ENCODE data around the gene CTAGE8.
"Not testable (repeated sequence)": the region's sequence is repeated elsewhere in the genome, so short reads cannot be mapped to it uniquely, and the experiment has no call there.

Gene CTAGE8, protein sequence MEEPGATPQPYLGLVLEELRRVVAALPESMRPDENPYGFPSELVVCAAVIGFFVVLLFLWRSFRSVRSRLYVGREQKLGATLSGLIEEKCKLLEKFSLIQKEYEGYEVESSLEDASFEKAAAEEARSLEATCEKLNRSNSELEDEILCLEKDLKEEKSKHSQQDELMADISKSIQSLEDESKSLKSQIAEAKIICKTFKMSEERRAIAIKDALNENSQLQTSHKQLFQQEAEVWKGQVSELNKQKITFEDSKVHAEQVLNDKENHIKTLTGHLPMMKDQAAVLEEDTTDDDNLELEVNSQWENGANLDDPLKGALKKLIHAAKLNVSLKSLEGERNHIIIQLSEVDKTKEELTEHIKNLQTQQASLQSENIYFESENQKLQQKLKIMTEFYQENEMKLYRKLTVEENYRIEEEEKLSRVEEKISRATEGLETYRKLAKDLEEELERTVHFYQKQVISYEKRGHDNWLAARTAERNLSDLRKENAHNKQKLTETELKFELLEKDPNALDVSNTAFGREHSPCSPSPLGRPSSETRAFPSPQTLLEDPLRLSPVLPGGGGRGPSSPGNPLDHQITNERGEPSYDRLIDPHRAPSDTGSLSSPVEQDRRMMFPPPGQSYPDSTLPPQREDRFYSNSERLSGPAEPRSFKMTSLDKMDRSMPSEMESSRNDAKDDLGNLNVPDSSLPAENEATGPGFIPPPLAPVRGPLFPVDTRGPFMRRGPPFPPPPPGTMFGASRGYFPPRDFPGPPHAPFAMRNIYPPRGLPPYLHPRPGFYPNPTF

DNA sequence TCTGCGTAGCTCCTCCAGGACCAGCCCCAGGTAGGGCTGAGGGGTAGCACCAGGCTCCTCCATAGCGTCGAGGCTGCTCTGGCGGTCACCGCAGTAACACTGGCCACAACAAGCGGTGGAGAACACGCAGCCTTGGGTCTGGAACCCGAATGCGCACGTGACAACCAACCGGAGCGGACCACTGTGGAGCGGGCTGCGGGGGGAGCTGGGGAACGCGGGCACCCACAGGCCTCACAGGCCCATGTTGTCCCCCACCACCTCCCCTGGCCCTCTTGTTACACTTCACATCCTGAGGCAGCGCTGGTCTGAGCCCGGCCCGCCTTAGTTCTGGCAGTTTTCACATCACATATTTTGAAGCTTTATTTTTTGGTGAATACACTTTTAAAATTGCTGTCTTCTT is at the start of gene CTAGE8:
CTAGE8 (minus strand) TSS at position 101 of the 400 bp plus-strand sequence; CDS start at position 63, 38 bp downstream.
- not testable (repeated sequence) for DNase-seq

DNA sequence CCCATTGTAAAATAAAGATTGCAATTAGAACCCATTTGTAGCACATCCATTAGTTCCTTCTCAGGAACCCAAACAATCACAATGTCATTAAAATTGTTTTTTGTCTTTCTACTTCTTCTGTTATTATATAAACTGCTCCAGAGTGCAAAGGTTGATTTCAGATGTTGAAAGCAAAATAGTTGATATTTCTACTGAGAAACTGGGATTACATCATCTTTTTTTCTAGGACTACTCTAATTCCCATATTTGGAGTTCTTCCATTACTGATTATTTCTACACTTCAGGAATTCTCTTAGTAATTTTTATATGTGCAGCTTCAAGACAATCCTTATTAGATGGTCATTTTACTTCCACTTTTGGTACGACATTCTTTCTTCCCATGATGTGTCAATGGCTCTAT is 48.4 kb upstream of the CTAGE8 start:
- DNase-seq = not testable (repeated sequence)

DNA sequence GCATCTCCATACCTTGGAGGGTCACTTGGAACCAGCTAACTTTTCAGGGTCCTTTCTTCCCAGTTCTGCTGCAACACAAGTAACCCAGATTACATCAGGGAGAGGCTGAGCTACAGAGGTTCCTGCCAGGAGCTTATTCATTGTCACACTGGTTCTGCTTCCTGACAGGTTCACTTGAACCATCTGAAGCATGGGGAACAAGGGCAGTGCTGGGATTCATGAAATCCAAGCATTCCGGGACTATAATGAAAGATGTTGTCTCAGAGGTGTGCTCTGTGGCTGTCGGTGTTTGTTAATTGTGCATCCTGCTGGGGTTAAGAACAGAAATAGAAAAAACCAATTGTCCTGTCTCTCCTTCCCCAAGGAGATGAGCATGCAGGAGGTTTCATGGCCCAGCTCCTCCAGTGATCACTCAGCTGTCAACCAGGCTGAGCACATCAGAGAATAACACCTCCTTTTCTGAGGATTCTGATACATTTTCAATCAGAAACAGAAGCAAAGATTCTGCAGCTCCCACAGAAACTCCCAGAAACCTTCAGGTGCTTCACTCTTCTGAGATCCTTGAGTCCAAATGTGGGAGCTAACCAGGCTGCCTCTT is 42.9 kb upstream of the CTAGE8 start, which contains the start of gene OR2A1:
OR2A1 (plus strand) TSS at position 548 of the 598 bp plus-strand sequence. CDS start 5,706 bp downstream, outside the sequence.
- DNase-seq = not testable (repeated sequence)

DNA sequence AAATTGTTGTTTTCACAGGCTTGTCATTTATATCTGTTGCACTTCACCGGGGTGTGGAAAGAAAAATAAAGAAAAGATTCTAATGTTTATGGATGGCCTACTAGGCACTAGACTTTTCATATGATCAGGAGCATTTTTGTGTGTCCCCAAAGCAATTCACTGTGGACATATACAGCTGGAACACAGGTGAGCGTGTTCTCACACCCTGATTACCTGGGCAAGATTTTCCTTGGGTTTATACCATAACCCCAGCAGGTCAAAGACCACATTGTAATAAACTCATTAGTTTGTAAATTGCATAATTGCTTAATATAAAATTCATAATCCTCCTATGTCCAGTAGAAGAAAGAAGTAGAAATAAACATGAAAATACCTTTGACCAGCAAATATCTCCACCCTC is 42.1 kb upstream of the CTAGE8 start:
- DNase-seq = not testable (repeated sequence)

DNA sequence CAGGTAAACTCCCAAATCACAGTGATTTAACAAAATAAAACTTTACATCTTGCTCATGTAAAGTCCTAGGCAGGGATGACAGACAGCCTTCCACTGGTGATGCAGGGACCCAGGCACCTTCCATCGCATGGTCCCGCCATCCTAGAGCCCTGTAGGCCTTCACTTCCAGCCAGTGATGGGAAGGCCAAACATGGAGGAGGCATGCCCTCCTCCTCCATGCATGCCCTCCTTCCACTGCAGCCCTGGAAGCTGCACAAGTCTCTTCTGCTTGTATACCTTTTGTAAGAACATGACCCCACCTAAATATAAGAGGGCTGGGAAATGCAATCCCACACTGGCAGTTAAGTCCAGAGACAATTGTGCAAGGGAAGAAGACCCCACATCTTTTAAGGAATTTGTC is 40.6 kb upstream of the CTAGE8 start:
- not testable (repeated sequence) for DNase-seq

DNA sequence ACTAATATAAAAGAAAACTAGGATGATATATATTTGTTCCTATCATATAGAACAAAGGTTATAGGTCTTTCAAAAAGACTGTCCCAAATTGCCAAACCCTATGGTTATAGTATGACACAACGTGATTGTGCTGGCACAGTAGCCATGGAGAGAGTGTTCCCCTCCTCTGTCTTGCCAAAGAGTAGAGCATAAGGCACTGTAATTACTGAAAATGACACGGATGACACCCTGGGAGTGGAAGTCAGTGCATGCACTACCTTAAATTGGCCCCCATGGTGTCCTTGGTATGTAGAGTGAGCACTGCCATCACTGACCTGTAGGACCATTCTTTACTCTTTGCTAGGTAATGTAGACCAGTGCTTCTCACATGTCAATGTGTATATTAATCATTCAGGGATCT is 36.1 kb upstream of the CTAGE8 start:
- not testable (repeated sequence) for DNase-seq

DNA sequence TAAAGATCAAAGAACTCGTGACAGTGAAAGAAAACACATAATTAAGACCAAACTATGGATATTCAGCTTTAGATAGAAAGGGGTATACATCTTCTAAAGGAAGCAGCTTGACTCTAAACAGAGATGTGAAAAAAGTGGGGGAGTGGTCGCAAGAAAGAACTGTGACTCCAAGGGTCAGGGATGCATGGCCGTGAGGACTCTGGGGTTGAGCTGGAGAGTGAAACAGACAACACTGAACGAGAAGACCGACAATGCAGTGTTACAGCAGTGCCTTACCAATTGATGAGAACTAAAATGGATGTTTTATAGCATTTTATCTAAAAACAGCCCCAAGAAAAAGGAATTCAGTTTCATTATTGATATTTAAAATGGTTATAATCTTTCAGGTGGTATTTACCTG is 34.5 kb upstream of the CTAGE8 start:
- not testable (repeated sequence) for DNase-seq

DNA sequence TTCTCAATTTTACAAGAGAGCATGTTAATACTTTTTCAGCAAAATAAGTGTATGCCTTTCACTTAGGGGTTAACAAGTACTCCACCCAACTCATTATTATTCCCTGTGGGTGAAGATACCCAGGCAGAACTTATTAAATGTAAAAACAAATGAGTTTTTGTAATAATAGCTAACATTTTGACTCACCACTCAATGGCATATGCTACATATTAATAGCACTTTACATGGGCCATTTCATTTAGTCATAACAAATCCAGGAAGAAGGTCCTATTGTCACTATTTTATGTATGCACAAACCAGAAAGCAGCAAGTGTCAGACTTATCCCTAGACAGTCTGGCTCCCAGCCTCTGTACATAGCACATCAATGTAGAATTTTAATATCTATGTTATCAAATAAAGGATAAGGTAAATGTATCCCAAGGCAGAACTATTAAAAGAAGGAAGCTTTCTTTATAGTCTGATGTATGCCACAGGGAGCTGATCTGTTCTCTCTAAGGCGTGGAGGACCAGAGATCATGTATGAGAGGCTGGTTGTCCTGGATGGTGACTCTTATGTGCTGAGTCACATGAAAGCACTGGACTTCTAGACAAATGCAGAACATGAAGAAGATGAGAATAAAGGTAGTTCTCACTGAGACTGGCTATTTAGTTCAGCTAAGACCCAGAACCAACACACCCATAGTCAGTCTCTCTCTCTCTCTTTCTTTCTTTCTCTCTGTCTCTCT is 33.7 kb upstream of the CTAGE8 start:
- not testable (repeated sequence) for DNase-seq

DNA sequence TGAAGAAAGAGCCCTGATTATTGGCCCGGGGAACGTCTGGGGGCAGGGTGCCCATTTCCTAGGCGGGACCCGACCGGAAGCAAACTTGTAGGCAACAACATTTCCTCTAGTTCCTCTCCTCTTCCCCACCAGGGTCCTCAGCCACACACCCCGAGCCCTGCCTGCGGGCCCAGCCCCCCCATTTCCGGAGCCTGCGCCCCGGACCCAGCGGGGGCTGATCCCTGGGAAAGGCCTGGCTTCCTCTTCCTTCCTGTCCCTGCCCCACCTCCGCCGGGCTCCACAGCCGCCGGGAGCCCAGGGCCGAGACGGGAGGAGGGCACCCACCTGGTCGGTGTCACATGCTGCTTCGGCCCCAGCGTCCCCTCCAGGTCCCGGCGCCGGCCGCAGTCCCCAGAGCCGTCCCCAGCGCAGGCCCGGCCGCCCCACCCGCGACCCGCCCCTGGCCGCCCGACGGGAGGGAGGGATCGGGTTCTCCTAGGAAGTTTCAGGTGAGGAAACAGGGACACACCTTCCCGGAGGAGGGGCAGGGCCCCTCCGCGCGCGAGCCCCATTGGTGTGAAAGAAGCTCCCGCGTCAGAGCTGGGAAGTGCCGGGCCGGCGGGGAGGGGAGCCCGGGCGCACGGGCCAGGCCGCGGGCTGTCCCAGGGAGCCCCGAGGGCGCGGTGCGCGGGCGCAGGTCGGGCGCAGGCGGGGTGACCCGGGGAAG is 24.9 kb upstream of the CTAGE8 start:
- not testable (repeated sequence) for DNase-seq

DNA sequence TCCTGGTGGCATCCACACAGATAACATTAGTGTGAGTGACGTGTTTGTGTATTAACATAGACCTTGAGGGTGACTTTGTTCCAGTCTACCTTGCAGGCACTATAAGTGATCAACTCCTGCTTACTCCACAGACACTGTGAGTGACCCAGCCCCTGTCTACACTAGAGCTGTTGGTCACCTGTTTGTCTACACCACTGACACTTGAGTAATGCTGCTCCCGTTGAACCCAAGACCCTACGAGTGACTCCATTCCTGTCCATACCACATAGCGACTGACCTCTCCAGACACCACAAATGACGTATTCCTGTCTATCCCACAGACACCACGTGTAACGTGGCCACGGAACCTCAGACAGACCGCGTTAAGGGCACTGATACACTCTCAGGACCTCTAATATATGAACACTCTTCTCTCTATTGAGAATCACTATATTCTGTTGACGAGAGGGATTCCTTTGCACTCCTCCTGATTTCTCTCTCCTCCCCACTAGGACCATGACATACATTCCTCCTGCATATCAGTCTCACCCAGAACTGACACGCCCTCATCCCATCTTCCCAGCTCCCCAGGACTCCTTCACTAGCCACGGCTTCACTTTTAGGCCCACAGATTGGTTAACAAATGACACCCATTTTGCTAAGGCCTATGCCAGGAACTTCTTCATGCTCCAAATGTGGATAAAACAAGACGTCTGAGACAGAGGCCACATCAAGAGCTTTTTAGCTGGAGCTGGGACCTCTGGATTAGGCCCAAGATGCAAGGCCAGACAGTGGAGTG is 23.5 kb upstream of the CTAGE8 start:
- DNase-seq = not testable (repeated sequence)

DNA sequence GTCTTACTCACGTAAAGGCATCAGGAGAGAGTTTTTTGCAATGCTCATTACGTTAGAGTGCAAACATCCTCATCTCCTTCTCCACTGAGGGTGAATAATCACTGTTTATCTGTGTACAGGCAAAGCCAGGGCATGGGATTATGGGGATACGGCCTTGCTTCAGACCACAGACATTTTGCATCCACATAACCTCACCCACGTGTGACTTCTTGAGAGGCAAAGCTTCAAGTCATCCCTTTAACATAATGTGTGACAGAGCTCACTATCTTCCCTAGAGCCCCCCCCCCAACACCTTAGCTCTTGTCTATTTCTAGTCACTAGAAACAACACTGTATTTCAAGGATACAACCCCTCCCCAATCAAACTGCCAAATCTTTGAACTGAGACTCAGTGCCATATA is 22.5 kb upstream of the CTAGE8 start:
- DNase-seq = not testable (repeated sequence)

DNA sequence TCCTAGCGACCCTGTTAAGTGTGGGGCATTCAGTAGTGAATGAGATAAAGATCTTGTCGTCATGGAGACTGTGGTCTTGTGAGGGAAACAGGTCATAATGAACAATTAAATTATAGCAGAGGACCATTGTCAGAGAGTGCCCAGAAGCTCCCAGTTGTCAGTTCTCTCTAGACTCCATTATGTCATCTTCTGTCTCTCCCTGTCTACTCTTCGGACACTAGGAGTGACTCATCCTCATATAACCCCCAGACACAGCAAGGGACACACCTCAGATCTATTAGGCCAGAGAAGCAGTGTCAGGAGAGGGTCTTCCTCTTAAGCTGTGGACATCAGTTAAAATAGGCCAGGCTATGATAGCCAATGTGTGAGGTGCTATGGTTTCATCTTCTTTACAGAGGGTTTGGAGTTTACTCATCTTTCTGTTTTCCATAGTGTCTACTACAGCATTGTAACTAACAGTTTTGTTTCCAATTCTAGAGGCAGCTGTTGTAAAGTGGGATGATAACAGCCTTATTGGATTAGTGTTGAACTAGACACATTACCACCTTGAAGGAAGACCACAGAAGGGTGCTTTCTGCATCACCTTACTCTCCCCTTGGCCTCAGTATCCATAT is 18.2 kb upstream of the CTAGE8 start:
- DNase-seq = not testable (repeated sequence)

DNA sequence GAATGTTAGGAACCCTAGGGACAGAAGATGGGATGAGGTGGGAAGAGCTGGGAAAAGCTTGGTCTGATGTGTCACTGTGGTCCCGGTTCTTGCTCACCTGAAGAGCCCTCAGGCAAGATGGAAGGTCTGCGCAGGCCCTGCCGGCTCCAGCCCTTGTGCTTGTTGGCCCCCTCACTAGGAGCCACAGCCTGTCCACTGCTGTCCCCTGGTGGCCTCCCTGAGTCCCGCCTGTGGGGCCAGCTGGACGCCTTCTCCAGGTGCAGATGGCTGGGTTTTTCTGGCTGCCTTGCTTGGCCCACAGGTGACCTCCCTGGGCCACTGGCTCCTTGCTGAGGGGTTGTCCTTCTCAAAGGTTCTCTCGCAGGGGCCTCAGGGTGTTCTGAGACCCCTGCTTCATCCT is 14.6 kb upstream of the CTAGE8 start:
- DNase-seq = not testable (repeated sequence)

DNA sequence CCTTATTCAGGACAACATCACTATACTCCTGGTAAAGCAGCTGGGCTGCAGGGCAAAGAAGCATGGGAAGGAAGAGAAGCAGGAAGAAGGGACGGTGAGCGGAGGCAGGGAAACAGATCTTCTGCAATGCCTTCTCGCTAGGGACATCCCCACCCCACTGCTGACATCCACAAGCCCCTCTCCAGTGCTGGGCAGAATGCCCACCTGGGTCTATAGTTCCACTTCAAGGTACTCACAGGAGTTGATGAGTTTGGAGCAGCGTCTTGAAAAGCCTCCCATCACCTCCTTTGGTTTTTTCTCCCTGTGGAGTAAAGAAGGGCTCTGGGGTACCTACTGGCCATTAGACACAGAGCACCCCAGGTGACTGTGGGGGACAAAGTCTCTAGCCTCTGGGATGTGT is 13.4 kb upstream of the CTAGE8 start:
- DNase-seq = not testable (repeated sequence)

DNA sequence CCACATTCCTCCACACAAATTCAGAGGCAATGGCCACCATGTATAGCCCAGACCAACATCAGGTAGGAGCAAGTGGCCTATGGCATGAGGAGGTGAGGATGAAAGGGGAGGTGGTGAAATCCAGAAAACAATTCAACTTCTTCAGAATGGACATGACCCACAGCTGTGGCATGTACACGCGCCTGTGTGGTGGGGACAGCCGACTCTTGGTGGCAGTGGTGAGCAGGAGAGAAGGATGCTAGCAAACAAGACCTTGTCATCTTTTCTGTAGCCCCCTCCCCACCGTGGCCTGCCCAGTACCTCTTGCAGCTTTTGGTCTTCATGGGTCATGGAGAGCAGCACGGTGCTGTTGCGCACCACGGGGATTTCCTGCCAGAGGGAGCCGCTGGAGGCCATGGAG is 12.9 kb upstream of the CTAGE8 start:
- not testable (repeated sequence) for DNase-seq

DNA sequence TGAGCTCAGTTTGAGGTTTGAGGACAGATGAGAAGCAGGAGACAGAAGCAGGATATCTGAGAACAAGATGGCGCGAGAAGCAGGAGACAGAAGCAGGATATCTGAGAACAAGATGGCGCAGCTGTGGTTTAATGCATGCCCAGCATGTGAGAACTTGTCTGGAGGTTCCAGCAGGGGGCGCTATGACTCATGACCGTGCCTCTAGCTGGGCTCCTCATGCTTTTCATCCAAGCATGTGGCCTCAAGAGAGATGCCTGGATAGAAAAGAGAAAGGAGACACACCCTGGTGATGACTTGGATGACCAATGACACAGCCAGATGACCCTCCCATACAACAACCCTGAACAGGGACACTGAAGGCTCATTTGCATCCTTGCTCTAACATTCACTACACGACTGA is 10.9 kb upstream of the CTAGE8 start:
- not testable (repeated sequence) for DNase-seq

DNA sequence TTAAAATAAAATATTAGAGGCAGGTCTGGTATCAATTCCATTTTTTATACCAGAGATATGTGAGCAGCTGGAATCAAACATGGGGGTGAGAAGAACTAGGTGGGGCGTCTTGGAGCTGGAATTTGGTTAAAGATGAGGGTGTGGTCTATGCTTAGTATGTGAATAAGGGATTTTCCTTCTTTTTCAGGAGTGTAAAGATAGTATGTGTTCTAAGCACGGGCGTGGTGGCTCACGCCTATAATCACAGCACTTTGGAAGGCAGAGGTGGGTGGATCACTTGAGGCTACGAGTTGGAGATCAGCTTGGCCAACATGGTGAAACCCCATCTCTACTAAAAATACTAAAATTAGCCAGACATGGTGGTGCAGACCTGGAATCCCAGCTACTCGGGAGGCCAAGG is 6.2 kb upstream of the CTAGE8 start:
- not testable (repeated sequence) for DNase-seq

DNA sequence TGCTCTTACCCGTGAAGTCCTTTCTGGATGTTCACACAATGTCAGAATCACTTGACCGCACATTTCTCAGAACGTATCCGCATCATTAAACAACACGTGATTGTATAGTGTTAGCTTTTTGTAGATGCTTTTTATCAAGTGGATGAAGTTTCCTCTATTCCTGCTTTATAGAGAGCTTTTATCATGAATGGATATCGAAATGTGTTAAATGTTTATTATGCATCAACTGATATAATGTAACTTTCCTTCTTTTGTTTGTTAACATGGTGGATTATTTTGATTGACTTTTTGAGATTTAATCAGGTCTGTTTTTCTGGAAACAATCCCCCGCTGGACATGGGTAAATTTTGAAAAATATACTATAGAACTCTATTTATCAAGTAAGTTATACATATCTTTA is 4.4 kb downstream of the CTAGE8 start, which contains the start of gene OR2A7:
OR2A7 (minus strand) TSS at position 101 of the 400 bp plus-strand sequence. CDS start 5,164 bp downstream, outside the sequence.
- DNase-seq = not testable (repeated sequence)

DNA sequence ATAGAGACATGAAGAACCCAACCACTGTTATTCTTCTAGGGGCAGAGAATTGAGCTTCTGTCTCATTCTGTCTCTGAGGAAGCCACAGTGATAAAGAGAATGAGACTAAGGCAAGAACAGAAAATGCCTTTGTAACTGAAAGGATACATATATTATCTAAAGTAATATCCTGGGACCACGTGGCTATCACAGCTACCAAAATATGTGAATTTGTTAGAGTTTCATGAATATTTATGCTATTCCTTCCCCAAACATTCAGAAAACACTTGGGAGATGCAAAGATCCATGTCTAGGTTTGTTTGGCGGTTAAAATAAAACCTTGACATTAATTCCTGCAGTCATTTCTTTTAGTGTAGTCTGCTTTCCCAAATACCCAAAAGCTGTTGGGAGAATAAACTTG is 7.0 kb downstream of the CTAGE8 start:
- DNase-seq = not testable (repeated sequence)

DNA sequence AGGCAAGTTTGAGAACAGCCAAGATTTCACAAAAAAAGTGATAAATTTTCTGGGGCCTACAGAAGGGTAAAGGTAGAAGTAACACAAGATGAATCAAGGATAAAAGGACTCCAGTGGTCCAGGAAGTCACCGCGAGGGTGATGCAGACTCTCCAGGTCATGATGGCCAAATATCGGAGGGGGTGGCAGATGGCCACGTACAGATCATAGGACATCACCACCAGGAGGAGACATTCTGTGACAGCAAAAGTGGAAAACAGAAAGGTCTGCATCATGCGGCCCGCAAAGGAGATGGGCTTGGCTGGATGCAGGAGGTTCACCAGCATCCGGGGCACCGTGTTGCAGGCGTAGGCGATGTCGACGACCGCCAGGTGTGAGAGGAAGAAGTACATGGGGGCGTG is 10.0 kb downstream of the CTAGE8 start:
- DNase-seq = not testable (repeated sequence)
